H1 (cell line): ENCODE results near the gene HSPA1A. TPM values are rescaled to one million over a fixed set of nuclear protein-coding genes. Genes with fewer than 3 reads are reported as not detected.

Experiments
- BACH1 ChIP-seq: IDR thresholded peaks from 2 replicates; pipeline ENCODE4 v1.6.1; 2012; ENCODE audit warnings: low read length, improper control_type of control experiment
- CEBPB ChIP-seq: IDR thresholded peaks from 2 replicates; pipeline ENCODE4 v1.6.1; 2012; ENCODE audit warnings: low read depth, low read length
- CHD2 ChIP-seq: IDR thresholded peaks from 2 replicates; pipeline ENCODE4 v1.6.1; 2012; ENCODE audit warnings: low read length, improper control_type of control experiment
- CTBP2 ChIP-seq: IDR thresholded peaks from 2 replicates; pipeline ENCODE4 v1.7.0; 2011; ENCODE audit warnings: borderline replicate concordance, mild to moderate bottlenecking, moderate library complexity, mixed read lengths, low read length; ENCODE audit not compliant: insufficient read depth, insufficient read length
- EP300 ChIP-seq, 2 experiments: IDR thresholded peaks; 1 replicate in 1 of 2; 2 replicates in 1 of 2; pipeline ENCODE4 v1.6.1; 2011 to 2012; ENCODE audit warnings: low read depth in 2 of 2, low read length in 2 of 2, mild to moderate bottlenecking in 2 of 2, borderline replicate concordance in 1 of 2, inconsistent platforms in 1 of 2, moderate library complexity in 1 of 2
- GABPA ChIP-seq: IDR thresholded peaks from 2 replicates; pipeline ENCODE4 v1.6.1; 2011; ENCODE audit warnings: mild to moderate bottlenecking, low read length, moderate library complexity, borderline replicate concordance; ENCODE audit not compliant: insufficient read depth
- GTF2F1 ChIP-seq: IDR thresholded peaks from 2 replicates; pipeline ENCODE4 v1.6.1; 2012; ENCODE audit warnings: low read depth, low read length, improper control_type of control experiment, borderline replicate concordance
- HDAC2 ChIP-seq, 2 experiments: fragments of 300-600 bp in 1 of 2; sonication (generic) in 1 of 2; IDR thresholded peaks; 2 replicates each; pipeline ENCODE4 v1.6.1; 2011 to 2012; ENCODE audit warnings: low read depth in 2 of 2, low read length in 2 of 2, mild to moderate bottlenecking in 2 of 2, moderate library complexity in 2 of 2, borderline replicate concordance in 1 of 2, inconsistent platforms in 1 of 2
- JUN ChIP-seq: IDR thresholded peaks from 2 replicates; pipeline ENCODE4 v1.6.1; 2011; ENCODE audit warnings: low read depth, mild to moderate bottlenecking, improper control_type of control experiment, low read length
- KDM5A ChIP-seq: fragments of 200-600 bp; IDR thresholded peaks from 2 replicates; pipeline ENCODE4 v1.7.1; 2012; ENCODE audit warnings: mild to moderate bottlenecking, low read length, inconsistent platforms, mixed read lengths
- MAFK ChIP-seq: IDR thresholded peaks from 2 replicates; pipeline ENCODE4 v1.6.1; 2012; ENCODE audit warnings: low read depth, mild to moderate bottlenecking, improper control_type of control experiment, low read length
- NRF1 ChIP-seq: IDR thresholded peaks from 2 replicates; pipeline ENCODE4 v1.6.1; 2011; ENCODE audit warnings: mild to moderate bottlenecking, low read depth, low read length, improper control_type of control experiment
- POU5F1 ChIP-seq: IDR thresholded peaks from 2 replicates; pipeline ENCODE4 v1.6.1; 2011; ENCODE audit warnings: low read depth, mild to moderate bottlenecking, low read length, moderate library complexity
- RAD21 ChIP-seq, 2 experiments: IDR thresholded peaks in 1 of 2; conservative IDR thresholded peaks in 1 of 2; 2 replicates each; pipeline ENCODE4 v1.6.1; 2011; ENCODE audit warnings: low read depth in 2 of 2, low read length in 2 of 2, improper control_type of control experiment in 1 of 2, inconsistent platforms in 1 of 2, mild to moderate bottlenecking in 1 of 2, moderate library complexity in 1 of 2
- RNF2 ChIP-seq: fragments of 200-900, 300-1000 bp; sonication (generic); IDR thresholded peaks from 2 replicates; pipeline ENCODE4 v1.7.1; 2016; ENCODE audit warnings: borderline replicate concordance, low read depth, mild to moderate bottlenecking, antibody characterized with exemption, low read length; ENCODE audit not compliant: poor library complexity, severe bottlenecking; ENCODE audit errors: missing control alignments
- SIN3A ChIP-seq, 2 experiments: IDR thresholded peaks in 1 of 2; conservative IDR thresholded peaks in 1 of 2; 2 replicates each; pipeline ENCODE4 v1.6.1; 2011 to 2012; ENCODE audit warnings: low read length in 2 of 2, improper control_type of control experiment in 1 of 2, low read depth in 1 of 2, mild to moderate bottlenecking in 1 of 2
- SIX5 ChIP-seq: IDR thresholded peaks from 2 replicates; pipeline ENCODE4 v1.6.1; 2011; ENCODE audit warnings: mild to moderate bottlenecking, low read depth, low read length
- SP4 ChIP-seq: IDR thresholded peaks from 2 replicates; pipeline ENCODE4 v1.6.1; 2012; ENCODE audit warnings: low read length, inconsistent platforms
- SRF ChIP-seq: IDR thresholded peaks from 2 replicates; pipeline ENCODE4 v1.6.1; 2011; ENCODE audit warnings: mild to moderate bottlenecking, low read depth, low read length, moderate library complexity
- SUZ12 ChIP-seq: fragments of 200-600 bp; sonication (generic); IDR thresholded peaks from 2 replicates; pipeline ENCODE4 v1.6.1; 2012; ENCODE audit warnings: mild to moderate bottlenecking, inconsistent platforms, low read length, moderate library complexity, mixed read lengths
- TAF1 ChIP-seq: IDR thresholded peaks from 2 replicates; pipeline ENCODE4 v1.6.1; 2011; ENCODE audit warnings: mild to moderate bottlenecking, low read depth, low read length
- TAF7 ChIP-seq: optimal IDR thresholded peaks from 2 replicates; pipeline ENCODE3; 2011; ENCODE audit warnings: low read depth, mild to moderate bottlenecking, inconsistent platforms, low read length, moderate library complexity, borderline replicate concordance
- TEAD4 ChIP-seq: IDR thresholded peaks from 2 replicates; pipeline ENCODE4 v1.6.1; 2012; ENCODE audit warnings: low read depth, low read length, inconsistent platforms, mixed read lengths
- polyA plus RNA-seq, 7 experiments: library from polyadenylated mRNA; depleted of rRNA in 3 of 7; stranded (reverse) in 5 of 7; unstranded in 2 of 7; fragments of >200 nt in 5 of 7; fragments of 200-250 nt in 2 of 7; gene quantifications; 1 replicate in 5 of 7; 2 replicates in 1 of 7; 4 replicates in 1 of 7; pipeline versions ENCODE4 v1.2.1 to v1.2.3, GENCODE V29; 2011 to 2013; ENCODE audit warnings: missing spikeins in 2 of 7, mixed read lengths in 2 of 7
- total RNA-seq: library from RNA; stranded (reverse); fragmentation: NEBNext Ultra II Directional; extraction: Animal tissue kit (Norgen Biotek cat#: 25700); gene quantifications from 2 replicates; pipeline ENCODE4 v1.2.1, GENCODE V29; 2021
- TF ChIP-seq, protein P1 (sequence below): IDR thresholded peaks from 2 replicates; pipeline ENCODE4 v1.6.1; 2012; ENCODE audit warnings: inconsistent platforms
- TF ChIP-seq, protein P2 (sequence below): IDR thresholded peaks from 2 replicates; pipeline ENCODE4 v1.6.1; 2011; ENCODE audit warnings: low read depth, mild to moderate bottlenecking, low read length; ENCODE audit not compliant: insufficient read depth

The HSPA1A gene
- total and polyA plus RNA-seq, 2 of the 8 experiments (the other 6 are each of a cell fraction or from before 2014, with no cell fraction given): 40.7 to 54.0 TPM

DNA sequence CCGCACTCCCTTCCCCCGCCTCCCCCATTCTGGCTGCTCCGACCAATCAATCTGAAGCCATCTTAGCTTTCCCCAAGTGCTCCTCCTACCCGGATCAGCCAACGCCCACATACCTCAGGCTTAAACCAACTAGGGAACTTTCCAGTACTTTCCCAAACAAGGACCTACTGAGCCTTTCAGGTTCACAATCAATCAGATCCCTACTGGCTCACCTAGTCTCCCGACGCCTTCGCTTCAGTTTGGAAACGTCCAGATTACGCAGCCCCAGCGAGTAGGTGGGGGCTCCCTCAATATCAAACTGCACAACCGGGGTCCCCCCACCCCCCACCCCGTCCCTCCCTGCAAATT is 692 bp upstream of the HSPA1A start (continued):
- TF ChIP-seq, protein P1, sequence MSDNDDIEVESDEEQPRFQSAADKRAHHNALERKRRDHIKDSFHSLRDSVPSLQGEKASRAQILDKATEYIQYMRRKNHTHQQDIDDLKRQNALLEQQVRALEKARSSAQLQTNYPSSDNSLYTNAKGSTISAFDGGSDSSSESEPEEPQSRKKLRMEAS: no peak
- no peak for TF ChIP-seq CTBP2
- no peak for TF ChIP-seq RAD21 (IDR thresholded peaks at IDR 0.05 in 1 of 2, conservative IDR thresholded peaks at IDR 0.05 in 1 of 2; ENCODE audit: low read depth in 2 of 2, low read length in 2 of 2)
- TF ChIP-seq MAFK: no peak
- no peak for TF ChIP-seq BACH1
- no peak for TF ChIP-seq POU5F1
- no peak for TF ChIP-seq GABPA
- no peak for TF ChIP-seq RNF2
- TF ChIP-seq TAF1: no peak
- no peak for TF ChIP-seq EP300 (IDR thresholded peaks at IDR 0.05; ENCODE audit: borderline replicate concordance in 1 of 2, low read depth in 2 of 2, low read length in 2 of 2)
- TF ChIP-seq HDAC2 (IDR thresholded peaks at IDR 0.05; ENCODE audit: borderline replicate concordance in 1 of 2, low read depth in 2 of 2, low read length in 2 of 2): no peak
- TF ChIP-seq SP4: no peak
- peak; percentile 77 for TF ChIP-seq SRF
- TF ChIP-seq CEBPB: no peak
- TF ChIP-seq SUZ12: no peak
- no peak for TF ChIP-seq KDM5A
- TF ChIP-seq TAF7: no peak
- TF ChIP-seq NRF1: no peak
- no peak for TF ChIP-seq GTF2F1
- no peak; the same call in 1 of the 2 replicates for TF ChIP-seq TEAD4
- TF ChIP-seq SIX5: no peak
- TF ChIP-seq SIN3A (conservative IDR thresholded peaks at IDR 0.05 in 1 of 2, IDR thresholded peaks at IDR 0.05 in 1 of 2; ENCODE audit: low read depth in 1 of 2, low read length in 2 of 2): peak; percentile 28 to 76
- no peak for TF ChIP-seq CHD2
- TF ChIP-seq JUN: no peak
- TF ChIP-seq, protein P2, sequence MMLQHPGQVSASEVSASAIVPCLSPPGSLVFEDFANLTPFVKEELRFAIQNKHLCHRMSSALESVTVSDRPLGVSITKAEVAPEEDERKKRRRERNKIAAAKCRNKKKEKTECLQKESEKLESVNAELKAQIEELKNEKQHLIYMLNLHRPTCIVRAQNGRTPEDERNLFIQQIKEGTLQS: no peak
